Hepatocyte (in vitro differentiated cells): ENCODE data around the gene GLI3.

ENCODE experiments used
- CTCF ChIP-seq: fragments of 200-600 bp; sonication (generic); IDR thresholded peaks from 2 replicates; pipeline ENCODE4 v1.5.1; 2016; ENCODE audit warnings: antibody characterized with exemption, mild to moderate bottlenecking; ENCODE audit not compliant: poor library complexity
- EZH2 ChIP-seq: fragments of 200-600 bp; sonication (generic); IDR thresholded peaks from 2 replicates; pipeline ENCODE4 v1.6.1; 2016; ENCODE audit warnings: antibody characterized with exemption, mild to moderate bottlenecking, borderline replicate concordance

- TF ChIP-seq EZH2 (no peak), CTCF (no peak)
These were observed 101.3 kb downstream of the GLI3 start for GRCh38 chr7:42135728-42136127.
